Muscle of back (tissue), 11 donors: ENCODE results near the gene PLP2. TPM values are rescaled to one million over a fixed set of nuclear protein-coding genes. Genes with fewer than 3 reads are reported as not detected.

Experiments used
- DNase-seq, 3 donors: peaks; one replicate each; pipeline versions ENCODE4 v3.0.0 to v3.0.0-alpha.2; 2013
- polyA plus RNA-seq, 10 donors: library from polyadenylated mRNA; unstranded; fragments of 120-200 nt; gene quantifications; one replicate each; pipeline ENCODE4 v1.2.1, GENCODE V29; 2013; ENCODE audit not compliant: insufficient read length in 10 of 10

PLP2 gene
- polyA plus RNA-seq, 10 donors: 75.3 to 165 (median 144) TPM

- peak in 2 of 3 donors; percentile 65 to 75 for DNase-seq
Measured at GRCh38 chrX:49184294-49185281, 12.9 kb downstream of the PLP2 start.

DNA sequence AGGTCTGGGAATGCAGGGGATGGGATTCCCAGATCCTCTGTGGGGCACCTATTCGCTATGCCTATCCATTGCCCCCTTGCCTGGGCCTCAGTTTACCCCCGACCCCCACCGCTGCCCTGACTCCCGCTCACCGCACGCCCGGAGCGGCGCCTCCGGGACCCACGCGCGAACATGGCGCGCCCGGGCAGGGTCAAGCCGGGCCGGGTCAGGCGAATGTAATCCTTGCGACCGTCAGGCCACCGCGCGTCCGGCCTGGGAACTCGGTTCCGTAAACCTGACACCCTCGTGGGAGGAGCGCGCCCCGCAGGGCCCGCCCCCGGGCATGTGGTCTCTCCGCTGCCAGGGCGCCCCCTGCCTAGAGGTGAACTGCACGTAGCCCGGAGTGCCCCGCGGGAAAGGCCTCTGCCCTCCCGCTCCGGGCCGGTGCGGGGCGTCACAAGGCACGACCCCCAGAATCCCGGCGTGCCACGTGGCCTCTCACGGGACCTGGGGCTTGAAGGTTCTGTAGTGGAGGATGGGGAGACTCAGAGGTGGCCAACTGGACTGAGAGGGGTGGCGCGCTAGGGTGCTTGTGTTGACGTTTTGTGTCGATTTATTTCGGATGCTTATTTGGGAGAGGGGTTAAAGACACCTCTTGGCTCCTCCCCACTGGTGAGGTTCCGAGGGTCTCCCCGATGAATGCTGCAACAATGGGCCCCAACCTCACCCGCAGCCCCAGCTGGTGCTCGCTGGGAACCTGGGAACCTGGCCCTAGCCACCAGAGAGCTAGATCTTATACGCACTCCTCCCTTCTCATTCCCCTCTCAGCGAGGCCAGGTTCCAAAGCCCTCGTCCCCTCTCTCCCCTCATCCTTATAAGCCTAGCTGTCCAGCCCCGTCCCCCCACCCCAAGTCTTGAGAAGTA, 14.7 kb downstream of the PLP2 start, which contains the start of gene PRICKLE3:
Gene PRICKLE3 (minus strand): TSS at position 249 of the 903 bp plus-strand sequence. CDS start 76 bp downstream, at position 173.
- DNase-seq: peak; percentile 50 to 79 (median 62)

DNA sequence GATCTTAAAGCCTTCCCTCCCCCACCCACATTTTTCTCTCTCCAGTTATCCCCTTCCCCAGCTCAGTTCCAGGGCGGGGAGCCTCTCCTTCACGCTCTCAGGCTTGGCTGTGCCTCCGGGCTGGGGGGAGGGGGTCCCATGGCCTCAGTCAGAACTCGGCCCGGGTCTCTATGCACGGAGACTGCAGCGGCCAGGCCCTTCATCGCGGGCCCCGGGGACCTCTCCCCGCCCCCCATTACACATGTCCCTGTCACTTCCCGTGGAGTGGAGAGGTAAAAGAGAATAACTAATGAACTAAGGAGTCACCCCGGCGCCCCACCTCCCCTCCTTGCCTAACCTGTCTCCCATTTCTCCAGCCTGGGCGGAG, 15.3 kb downstream of the PLP2 start:
- no peak for DNase-seq

GRCh38 chrX:49187526-49187925, 15.8 kb downstream of the PLP2 start:
- DNase-seq: no peak

DNA sequence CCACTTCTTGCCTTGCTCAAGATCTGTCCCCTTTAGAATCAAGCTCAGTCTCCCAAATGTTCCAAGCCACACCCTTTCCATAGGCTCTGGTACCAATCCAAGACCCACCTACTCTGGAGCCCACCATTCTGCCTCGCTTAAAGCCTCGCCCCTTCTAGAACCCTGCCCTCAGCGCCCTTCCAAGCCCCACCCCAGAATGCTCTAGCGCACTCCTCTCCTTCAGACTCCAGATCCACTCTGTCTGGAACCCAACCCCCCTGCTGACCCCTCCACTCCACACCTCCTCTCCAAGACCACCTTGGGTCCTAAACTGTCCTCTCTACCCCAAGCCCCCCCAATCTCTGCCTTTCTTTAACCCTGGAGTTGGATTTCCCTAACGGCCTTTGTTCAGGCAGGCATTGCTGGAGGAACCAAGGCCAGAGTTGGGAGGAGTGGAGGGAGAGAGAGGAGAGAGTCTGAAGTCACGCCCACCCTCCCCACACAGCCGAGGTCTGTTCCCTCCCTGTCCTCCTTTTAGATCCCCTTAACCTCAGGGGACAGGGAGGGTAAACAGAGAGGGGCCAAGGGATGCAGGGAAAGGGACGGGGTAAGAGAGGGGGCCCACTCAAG, 16.9 kb downstream of the PLP2 start:
- no peak for DNase-seq

DNA sequence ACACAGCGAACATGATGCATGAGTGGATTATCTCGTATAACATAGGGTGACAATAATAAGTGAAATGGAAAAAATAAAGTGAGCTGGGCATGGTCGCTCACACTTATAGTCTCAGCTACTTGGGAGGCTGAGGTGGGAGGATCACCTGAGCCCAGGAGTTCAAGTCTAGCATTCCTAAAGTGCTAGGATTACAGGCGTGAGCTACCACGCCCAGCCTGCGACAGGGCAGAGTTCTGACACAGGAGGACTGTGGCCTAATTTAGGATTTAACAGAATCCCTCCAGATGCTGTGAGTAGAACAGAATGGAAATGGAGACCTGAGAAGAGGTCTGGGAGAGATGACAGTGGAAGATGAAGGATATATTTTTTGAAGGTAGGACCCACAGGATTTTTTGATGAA, 17.9 kb downstream of the PLP2 start:
- DNase-seq: no peak

DNA sequence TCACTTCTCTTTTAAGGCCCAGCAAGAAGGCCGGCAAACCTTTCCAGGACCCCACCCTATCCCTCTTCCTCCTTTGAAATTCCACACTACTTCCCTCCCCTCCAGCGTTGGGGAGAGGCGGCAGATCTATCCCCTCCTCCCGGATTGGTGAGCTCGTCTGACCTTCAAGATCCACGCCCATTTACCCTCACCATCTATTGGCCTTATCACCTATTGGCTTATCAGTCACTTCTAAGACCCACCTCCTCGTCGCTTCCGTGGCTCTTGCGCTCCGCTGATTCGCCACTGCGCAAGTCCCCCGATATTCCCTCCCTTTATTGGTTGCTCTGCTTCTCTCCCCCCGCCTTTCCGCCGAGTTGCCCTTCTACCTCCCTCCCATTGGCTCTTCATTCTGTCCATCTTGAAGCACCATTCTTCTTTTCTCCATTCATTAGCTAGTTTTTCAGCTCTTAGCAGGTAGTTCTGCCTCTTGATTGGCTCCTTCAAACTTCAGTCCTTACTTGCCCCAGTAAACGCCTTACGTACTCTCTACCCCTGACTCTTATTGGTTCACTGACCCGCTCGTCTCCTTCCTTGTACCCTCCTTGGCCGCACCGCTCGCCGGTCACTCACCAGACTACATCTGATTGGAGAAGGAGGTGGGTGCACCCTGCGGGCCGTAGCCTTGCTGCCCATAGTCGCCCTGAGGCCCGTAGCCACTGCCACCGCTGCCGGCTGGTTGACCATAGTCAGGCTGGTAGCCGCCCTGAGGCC, 19.3 kb downstream of the PLP2 start:
- DNase-seq: peak; percentile 95 to 99 (median 97)

DNA sequence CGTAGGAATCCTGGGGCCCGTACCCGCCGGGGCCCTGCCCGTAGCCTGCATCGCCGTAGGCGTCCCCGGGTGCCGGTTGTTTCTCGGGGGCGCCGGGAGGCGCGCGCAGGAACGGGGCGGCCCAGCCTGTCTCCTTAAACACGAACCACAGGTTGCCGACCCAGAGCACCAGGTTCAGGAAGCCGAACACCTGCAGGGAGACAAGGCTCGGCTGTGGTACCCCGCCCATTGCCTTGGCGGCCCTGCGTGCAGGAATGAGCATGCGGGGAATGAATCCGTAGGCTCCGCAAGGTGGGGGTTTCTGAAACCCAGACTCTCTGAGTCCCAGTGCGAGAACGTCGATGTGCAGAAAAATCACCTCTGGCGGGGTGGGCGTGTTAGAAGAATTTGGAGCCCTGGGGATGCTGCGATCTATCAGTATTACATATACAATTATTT, 19.9 kb downstream of the PLP2 start:
- DNase-seq: no peak

DNA sequence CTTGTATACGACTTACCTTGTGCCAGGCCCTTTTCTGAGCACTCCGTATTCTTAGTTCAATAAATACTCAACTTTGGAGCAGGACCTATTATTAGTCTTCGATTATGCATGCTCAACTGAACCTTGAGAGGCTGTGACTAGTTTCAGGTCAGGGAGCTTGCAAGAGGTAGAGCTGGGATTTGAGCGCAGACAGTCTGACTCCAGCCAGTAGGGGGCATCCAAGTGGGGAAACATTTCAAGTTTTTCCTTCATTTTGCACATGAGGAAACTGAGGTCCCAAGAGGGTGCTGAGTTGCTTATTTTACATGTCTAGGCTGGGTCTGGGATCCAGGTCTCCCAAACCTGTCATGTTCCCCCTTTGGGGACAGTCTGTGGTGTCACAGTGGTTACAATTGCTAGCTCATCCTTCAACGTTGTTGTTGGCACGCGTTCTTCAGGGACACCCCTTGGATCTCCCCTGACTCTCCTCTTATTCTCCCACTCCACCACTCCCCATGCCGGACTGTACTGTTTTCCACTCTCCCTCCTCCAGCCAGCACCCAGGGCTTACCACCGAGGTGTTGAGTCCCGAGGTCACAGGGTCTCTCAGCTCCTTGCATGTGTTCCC, 21.1 kb downstream of the PLP2 start:
- no peak for DNase-seq

GRCh38 chrX:49193542-49193964, 21.9 kb downstream of the PLP2 start:
- DNase-seq: no peak

DNA sequence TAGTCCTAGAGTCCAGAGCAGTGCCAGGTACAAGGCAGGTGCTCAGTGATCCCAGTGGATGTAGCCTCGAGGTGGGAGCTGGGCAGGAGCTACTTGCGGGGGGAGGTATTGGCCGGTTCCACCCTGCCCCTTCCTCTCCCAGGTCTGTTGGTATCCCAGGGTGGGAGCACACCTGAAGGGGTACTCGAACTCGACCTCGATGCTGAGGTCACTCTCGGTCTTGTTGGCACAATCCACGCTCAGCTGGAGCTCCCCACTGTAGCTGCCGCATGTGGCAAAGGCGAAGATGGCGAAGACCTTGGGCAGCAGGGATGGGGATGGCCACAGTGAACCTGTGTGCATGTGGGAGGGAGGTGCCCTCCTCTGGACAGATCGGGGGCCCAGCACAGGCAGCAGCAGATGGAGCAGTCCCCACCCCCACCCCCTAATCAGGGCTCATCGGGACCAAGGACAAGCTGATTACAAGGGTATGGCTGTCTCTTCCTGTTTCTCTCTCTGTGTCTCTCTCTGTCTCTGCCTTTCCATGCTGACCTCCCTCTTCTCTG, 25.9 kb downstream of the PLP2 start:
- DNase-seq: no peak

- no peak for DNase-seq
Measured at GRCh38 chrX:49198540-49199314, 27.0 kb downstream of the PLP2 start.

DNA sequence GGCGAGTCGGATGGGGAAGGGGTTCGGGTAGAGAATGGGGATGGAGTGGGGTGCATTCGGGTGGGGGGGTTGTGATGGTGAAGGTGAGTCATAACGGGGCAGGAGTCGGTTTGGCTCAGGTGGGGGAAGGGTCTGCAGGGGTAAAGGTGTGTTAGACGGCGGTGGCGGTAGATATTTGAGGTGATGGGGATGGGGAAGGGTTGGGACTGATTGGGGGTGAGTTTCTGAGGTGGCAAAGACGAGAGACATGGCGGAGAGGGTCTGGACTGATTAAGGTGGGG, 27.6 kb downstream of the PLP2 start:
- DNase-seq: no peak

DNA sequence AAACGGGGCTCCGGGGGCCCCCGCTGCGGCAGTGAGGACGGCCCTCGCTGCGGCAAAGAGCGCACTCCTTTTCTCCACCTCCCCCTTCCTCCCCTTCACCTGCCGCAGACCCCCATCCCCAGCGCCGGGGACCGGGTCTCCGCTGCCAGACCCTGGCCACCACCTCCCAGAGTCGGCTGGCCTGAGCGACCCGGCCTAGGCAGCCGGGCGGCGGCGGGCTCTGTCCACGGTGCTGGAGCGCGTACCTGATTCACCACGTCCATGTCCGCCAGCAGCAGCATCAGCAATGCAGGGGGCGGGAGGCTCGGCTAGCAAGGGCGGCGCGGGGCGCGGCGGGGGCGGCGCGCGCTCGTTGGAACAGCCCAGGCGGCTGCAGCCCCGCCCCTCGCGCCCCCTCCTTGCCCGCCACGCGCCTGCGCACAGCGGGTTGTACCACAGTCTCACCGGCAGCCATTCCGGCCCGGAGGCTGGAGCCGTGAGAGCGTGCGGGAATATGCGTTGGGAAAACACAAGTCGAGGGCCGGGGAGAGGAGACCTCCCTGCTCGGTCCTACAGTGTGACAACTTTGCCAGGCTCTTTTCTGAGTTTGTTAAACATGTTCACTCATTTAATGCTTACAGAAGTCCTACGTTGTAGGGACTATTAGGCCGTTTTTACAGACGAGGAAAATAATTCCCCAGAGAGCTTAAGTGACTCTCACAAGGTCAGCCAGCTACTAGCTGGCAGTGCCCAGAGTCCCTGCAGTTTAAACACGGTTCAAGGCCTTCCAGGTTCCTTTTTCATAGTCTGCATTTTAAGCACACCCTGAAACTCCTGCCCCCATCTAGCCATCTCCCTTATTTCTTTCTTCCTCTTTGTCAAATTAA, 28.4 kb downstream of the PLP2 start, which contains the start of gene SYP:
Gene SYP (minus strand): TSS at position 288 of the 866 bp plus-strand sequence. CDS start 7 bp downstream, at position 281.
- peak; percentile 74 to 89 (median 84) for DNase-seq

GRCh38 chrX:49202022-49202421, 30.3 kb downstream of the PLP2 start:
- no peak for DNase-seq

- DNase-seq: no peak
Measured at GRCh38 chrX:49203536-49203935, 31.8 kb downstream of the PLP2 start.

DNA sequence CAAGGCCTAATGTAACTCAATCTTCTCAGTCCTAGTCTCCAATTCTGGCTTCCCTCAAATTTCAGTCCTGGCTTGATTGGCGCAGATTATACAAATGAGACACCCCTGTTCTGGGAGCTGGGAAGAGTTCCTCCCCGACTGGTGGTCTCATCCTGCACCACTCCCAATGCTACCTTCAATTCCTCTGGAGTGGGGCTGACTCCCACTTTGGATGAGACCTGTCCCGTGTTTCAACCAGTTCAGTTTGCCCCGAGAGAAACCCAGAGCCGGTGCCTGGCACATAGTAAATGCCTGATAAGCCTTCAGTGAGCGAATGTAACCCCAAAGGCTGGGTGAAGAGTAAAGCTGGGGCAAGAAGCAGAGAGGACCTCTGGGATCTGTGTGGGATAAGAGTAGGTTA, 32.3 kb downstream of the PLP2 start:
- no peak for DNase-seq

DNA sequence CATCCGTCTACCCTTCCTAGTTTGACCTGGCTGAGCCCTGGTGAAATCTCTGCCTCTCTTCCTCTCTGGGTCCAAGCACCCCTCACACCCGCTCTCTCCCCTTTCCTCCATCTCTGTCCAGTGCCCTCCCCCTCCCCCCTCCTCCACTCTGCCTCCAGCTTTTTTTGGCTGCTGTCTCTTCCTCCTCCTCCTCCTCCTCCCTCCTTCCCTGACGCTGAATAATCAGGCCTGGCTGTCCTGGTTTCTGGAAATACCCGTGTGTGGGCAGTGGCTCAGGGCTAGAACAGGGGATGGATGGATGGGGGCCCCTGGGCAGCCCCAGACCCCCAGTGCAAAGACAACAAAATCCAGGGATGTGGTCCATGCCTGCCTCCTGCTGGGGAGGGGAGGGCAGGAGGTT, 33.0 kb downstream of the PLP2 start:
- no peak for DNase-seq

DNA sequence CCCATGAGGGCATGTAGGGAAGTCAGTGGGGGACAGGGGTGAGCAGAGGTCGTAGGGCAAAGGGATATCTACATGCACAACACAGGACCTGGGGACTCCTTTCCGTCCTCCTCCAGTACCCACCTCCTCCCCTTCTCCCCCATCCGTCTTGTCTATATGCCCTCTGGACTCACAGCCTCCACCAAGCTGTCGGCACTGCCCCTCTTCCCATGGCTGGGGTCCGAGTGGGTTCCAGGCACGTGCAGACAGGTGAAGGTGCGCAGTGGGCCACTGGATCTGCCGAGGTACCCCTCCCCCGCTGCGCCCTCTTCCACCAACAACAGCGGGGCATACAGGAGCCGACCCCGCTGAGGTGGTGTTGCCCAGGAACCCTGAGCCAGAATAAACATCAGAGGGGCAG, 33.7 kb downstream of the PLP2 start:
- DNase-seq: no peak
